Fibroblast of lung (primary cell): Measurements from ENCODE around the gene ANGPTL8. TPM values are rescaled to one million over a fixed set of nuclear protein-coding genes. Genes with fewer than 3 reads are reported as not detected.

Source experiments
- DNase-seq, 2 donors: peaks; one replicate each; pipeline versions ENCODE4 v3.0.0 to v3.0.0-alpha.2; 2010; ENCODE audit warnings: low read depth in 2 of 2
- H2AFZ ChIP-seq: 2 replicates; pipeline ENCODE4 v1.5.1; 2012; ENCODE audit warnings: low read length, control low read depth, inconsistent platforms
- H3K27ac ChIP-seq: 2 replicates; pipeline ENCODE4 v1.5.1; 2011; ENCODE audit warnings: low read length, control low read depth; ENCODE audit not compliant: insufficient read depth
- H3K27me3 ChIP-seq: 2 replicates; pipeline ENCODE4 v1.5.1; 2011; ENCODE audit warnings: mild to moderate bottlenecking, low read length; ENCODE audit not compliant: control insufficient read depth, insufficient read depth
- H3K36me3 ChIP-seq: 2 replicates; pipeline ENCODE4 v1.5.1; 2011; ENCODE audit warnings: low read length; ENCODE audit not compliant: control insufficient read depth, insufficient read depth
- H3K4me1 ChIP-seq: 2 replicates; pipeline ENCODE4 v1.5.1; 2011; ENCODE audit warnings: low read length; ENCODE audit not compliant: control insufficient read depth, insufficient read depth; ENCODE audit errors: extremely low read depth
- H3K4me2 ChIP-seq: 2 replicates; pipeline ENCODE4 v1.5.1; 2011; ENCODE audit warnings: low read length, control low read depth; ENCODE audit not compliant: insufficient read depth; ENCODE audit errors: extremely low read depth
- H3K4me3 ChIP-seq, 4 experiments: fragments of 200-600 bp in 1 of 4; sonication (generic) in 1 of 4; replicated peaks in 1 of 4; 2 replicates each; pipeline ENCODE4 v1.5.1; 2011 to 2016; ENCODE audit warnings: low read length in 4 of 4, low read depth in 3 of 4, mild to moderate bottlenecking in 3 of 4, control low read depth in 2 of 4, inconsistent platforms in 1 of 4, mixed read lengths in 1 of 4; ENCODE audit not compliant: insufficient read depth in 1 of 4; ENCODE audit errors: control extremely low read depth in 1 of 4
- H3K79me2 ChIP-seq: 2 replicates; pipeline ENCODE4 v1.5.1; 2012; ENCODE audit warnings: mild to moderate bottlenecking, low read length, inconsistent platforms; ENCODE audit not compliant: control insufficient read depth, insufficient read depth
- H3K9ac ChIP-seq: 2 replicates; pipeline ENCODE4 v1.5.1; 2011; ENCODE audit warnings: mild to moderate bottlenecking, low read length, control low read depth; ENCODE audit not compliant: insufficient read depth
- H3K9me3 ChIP-seq: 2 replicates; pipeline ENCODE4 v1.5.1; 2012; ENCODE audit warnings: low read depth, low read length; ENCODE audit not compliant: control insufficient read depth, insufficient read depth
- H4K20me1 ChIP-seq: 2 replicates; pipeline ENCODE4 v1.5.1; 2011; ENCODE audit warnings: low read length; ENCODE audit not compliant: control insufficient read depth, insufficient read depth; ENCODE audit errors: extremely low read depth
- CTCF ChIP-seq, 2 donors: IDR thresholded peaks in 1 of 2; conservative IDR thresholded peaks in 1 of 2; 1 replicate in 1 of 2; 2 replicates in 1 of 2; pipeline ENCODE4 v1.5.1; 2011 to 2012; ENCODE audit warnings: low read length in 2 of 2, control low read depth in 1 of 2, inconsistent platforms in 1 of 2, low read depth in 1 of 2, mild to moderate bottlenecking in 1 of 2
- EZH2 ChIP-seq: IDR thresholded peaks from 2 replicates; pipeline ENCODE4 v1.5.1; 2012; ENCODE audit warnings: low read length, control low read depth, mild to moderate bottlenecking; ENCODE audit errors: missing control alignments
- polyA plus RNA-seq, 2 donors: library from polyadenylated mRNA; depleted of rRNA in 1 of 2; stranded (reverse) in 1 of 2; unstranded in 1 of 2; fragments of >200 nt; gene quantifications; 2 replicates each; pipeline ENCODE4 v1.2.1, GENCODE V29; 2011 to 2012; ENCODE audit warnings: missing spikeins in 1 of 2
- total RNA-seq: library from RNA; depleted of rRNA; stranded (reverse); fragments of >200 nt; gene quantifications from 2 replicates; pipeline ENCODE4 v1.2.1, GENCODE V29; 2014

The ANGPTL8 gene
- total and polyA plus RNA-seq, 2 donors (not counting 1 experiment from before 2014, with no cell fraction given) = not detected

GRCh38 chr19:11225815-11226214 lies 13.6 kb upstream of the ANGPTL8 start:
- Histone ChIP-seq H3K4me1 (no peaks in the 10 kb centered on the region), H3K9ac (no peak overlapping the region), H3K79me2 (no peaks in the 10 kb centered on the region), H3K27ac (no peak overlapping the region), H3K4me2 (no peak overlapping the region), H3K36me3 (no peaks in the 10 kb centered on the region), H3K4me3 (no peak overlapping the region), H2AFZ (no peak overlapping the region), H4K20me1 (no peaks in the 10 kb centered on the region), H3K27me3 (no peaks in the 10 kb centered on the region), H3K9me3 (peaks cover 3% of the 10 kb centered on the region)
- no peak for TF ChIP-seq CTCF (conservative IDR thresholded peaks at IDR 0.05 in 1 of 2, IDR thresholded peaks at IDR 0.05 in 1 of 2; ENCODE audit: low read depth in 1 of 2, low read length in 2 of 2)
- TF ChIP-seq EZH2 = no peak
- DNase-seq = no peak

- H3K27ac ChIP-seq = no peak overlapping the region
- no peak overlapping the region for H2AFZ ChIP-seq
- H3K4me1 ChIP-seq = no peaks in the 10 kb centered on the region
- no peaks in the 10 kb centered on the region for H3K36me3 ChIP-seq
- H4K20me1 ChIP-seq = no peaks in the 10 kb centered on the region
- H3K9ac ChIP-seq = no peak overlapping the region
- no peak overlapping the region for H3K4me3 ChIP-seq
- H3K9me3 ChIP-seq = peaks cover 2% of the 10 kb centered on the region
- H3K79me2 ChIP-seq = no peaks in the 10 kb centered on the region
- DNase-seq = no peak
- TF ChIP-seq EZH2 (no peak), CTCF (conservative IDR thresholded peaks at IDR 0.05 in 1 of 2, IDR thresholded peaks at IDR 0.05 in 1 of 2; ENCODE audit: low read depth in 1 of 2, low read length in 2 of 2) (no peak)
- no peak overlapping the region for H3K4me2 ChIP-seq
- H3K27me3 ChIP-seq = no peaks in the 10 kb centered on the region
These were observed 12.7 kb upstream of the ANGPTL8 start for GRCh38 chr19:11226716-11227166.

- Histone ChIP-seq H3K27me3 (no peaks in the 10 kb centered on the region), H3K9ac (no peak overlapping the region), H3K4me1 (no peaks in the 10 kb centered on the region), H4K20me1 (no peaks in the 10 kb centered on the region), H3K4me3 (no peak overlapping the region), H3K79me2 (no peaks in the 10 kb centered on the region), H3K27ac (no peak overlapping the region), H3K36me3 (no peaks in the 10 kb centered on the region), H3K9me3 (no peaks in the 10 kb centered on the region), H2AFZ (no peak overlapping the region), H3K4me2 (no peak overlapping the region)
- TF ChIP-seq CTCF (conservative IDR thresholded peaks at IDR 0.05 in 1 of 2, IDR thresholded peaks at IDR 0.05 in 1 of 2; ENCODE audit: low read depth in 1 of 2, low read length in 2 of 2) (no peak), EZH2 (no peak)
- DNase-seq = no peak
These were observed 12.1 kb upstream of the ANGPTL8 start for GRCh38 chr19:11227195-11227886.
